Cardiac muscle cell (in vitro differentiated cells and primary cell): ENCODE data around the gene PARP9. TPM values are rescaled to one million over a fixed set of nuclear protein-coding genes. Genes with fewer than 3 reads are reported as not detected.

Experiments used
- DNase-seq, 2 donors: peaks; one replicate each; pipeline versions ENCODE4 v3.0.0 to v3.0.0-alpha.2; 2010 to 2017; ENCODE audit warnings: low read depth in 1 of 2, low spot score in 1 of 2
- H3K27ac ChIP-seq: fragments of 200-600 bp; sonication (generic); 2 replicates; pipeline ENCODE4 v1.5.1; 2016
- H3K27me3 ChIP-seq: fragments of 200-600 bp; sonication (generic); 2 replicates; pipeline ENCODE4 v1.6.0; 2016; ENCODE audit warnings: control low read depth
- H3K36me3 ChIP-seq: fragments of 200-600 bp; sonication (generic); 2 replicates; pipeline ENCODE4 v1.5.1; 2016; ENCODE audit warnings: control low read depth
- H3K4me1 ChIP-seq: fragments of 200-600 bp; sonication (generic); 2 replicates; pipeline ENCODE4 v1.8.1; 2017; ENCODE audit warnings: low read depth, mild to moderate bottlenecking, mixed run types
- H3K4me3 ChIP-seq: fragments of 200-600 bp; sonication (generic); 2 replicates; pipeline ENCODE4 v1.5.1; 2016; ENCODE audit warnings: mild to moderate bottlenecking
- H3K9me3 ChIP-seq: fragments of 200-600 bp; sonication (generic); 2 replicates; pipeline ENCODE4 v1.5.1; 2017; ENCODE audit warnings: low read depth, mild to moderate bottlenecking, control low read depth
- polyA plus RNA-seq: library from polyadenylated mRNA; unstranded; fragments of >200 nt; fragmentation: Nextera tagmentation; extraction: Ambion mirVana; gene quantifications from 2 replicates; pipeline ENCODE4 v1.2.1, GENCODE V29; 2016
- total RNA-seq: library from RNA; depleted of rRNA; stranded (reverse); fragments of >200 nt; gene quantifications from 2 replicates; pipeline ENCODE4 v1.2.3, GENCODE V29; 2016
- TF ChIP-seq, protein P1 (sequence below): IDR thresholded peaks from 2 replicates; pipeline ENCODE4 v1.5.1; 2012; ENCODE audit warnings: low read depth, mild to moderate bottlenecking, low read length

The PARP9 gene
- total and polyA plus RNA-seq, 2 experiments from 2014 or later, result 0.42 to 0.60 TPM

DNA sequence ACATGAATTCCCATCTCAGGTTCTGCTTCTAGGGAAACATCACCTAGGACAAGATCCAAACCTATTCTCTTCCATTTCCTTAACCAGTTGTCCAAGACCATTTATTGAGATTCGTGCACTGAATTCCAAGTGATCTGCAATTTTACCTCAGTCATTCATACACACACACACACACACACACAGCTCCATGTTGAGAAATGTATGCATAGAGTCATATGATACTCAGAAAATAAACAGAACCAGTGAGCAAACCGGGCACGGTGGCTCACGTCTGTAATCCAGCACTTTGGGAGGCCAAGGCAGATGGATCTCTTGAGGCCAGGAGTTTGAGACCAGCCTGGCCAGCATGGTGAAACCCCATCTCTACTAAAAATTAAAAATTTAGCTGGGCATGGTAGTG lies 43.2 kb downstream of the PARP9 start:
- DNase-seq, result no peak
- no peak overlapping the region for H3K4me3 ChIP-seq
- no peak overlapping the region for H3K27ac ChIP-seq
- no peaks in the 10 kb centered on the region for H3K4me1 ChIP-seq
- H3K27me3 ChIP-seq, result no peaks in the 10 kb centered on the region
- TF ChIP-seq, protein P1, sequence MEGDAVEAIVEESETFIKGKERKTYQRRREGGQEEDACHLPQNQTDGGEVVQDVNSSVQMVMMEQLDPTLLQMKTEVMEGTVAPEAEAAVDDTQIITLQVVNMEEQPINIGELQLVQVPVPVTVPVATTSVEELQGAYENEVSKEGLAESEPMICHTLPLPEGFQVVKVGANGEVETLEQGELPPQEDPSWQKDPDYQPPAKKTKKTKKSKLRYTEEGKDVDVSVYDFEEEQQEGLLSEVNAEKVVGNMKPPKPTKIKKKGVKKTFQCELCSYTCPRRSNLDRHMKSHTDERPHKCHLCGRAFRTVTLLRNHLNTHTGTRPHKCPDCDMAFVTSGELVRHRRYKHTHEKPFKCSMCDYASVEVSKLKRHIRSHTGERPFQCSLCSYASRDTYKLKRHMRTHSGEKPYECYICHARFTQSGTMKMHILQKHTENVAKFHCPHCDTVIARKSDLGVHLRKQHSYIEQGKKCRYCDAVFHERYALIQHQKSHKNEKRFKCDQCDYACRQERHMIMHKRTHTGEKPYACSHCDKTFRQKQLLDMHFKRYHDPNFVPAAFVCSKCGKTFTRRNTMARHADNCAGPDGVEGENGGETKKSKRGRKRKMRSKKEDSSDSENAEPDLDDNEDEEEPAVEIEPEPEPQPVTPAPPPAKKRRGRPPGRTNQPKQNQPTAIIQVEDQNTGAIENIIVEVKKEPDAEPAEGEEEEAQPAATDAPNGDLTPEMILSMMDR, result no peak
- H3K9me3 ChIP-seq, result no peaks in the 10 kb centered on the region
- H3K36me3 ChIP-seq, result no peaks in the 10 kb centered on the region

DNA sequence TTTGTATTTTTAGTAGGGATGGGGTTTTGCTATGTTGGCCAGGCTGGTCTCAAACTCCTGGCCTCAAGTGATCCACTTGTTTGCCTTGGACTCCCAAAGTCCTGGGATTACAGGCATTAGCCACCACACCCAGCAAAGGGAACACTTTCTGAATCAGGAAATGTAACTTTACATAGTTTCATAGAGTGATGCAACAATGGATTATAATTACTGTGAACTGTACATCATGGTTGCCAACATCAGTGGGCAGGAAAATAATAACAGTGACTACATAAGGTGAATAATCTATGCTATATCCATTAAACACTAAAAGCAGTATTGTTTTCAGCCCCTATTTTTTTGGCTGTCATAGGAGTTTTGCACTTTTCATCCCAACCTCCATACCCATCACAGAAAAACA lies 44.4 kb downstream of the PARP9 start:
- Histone ChIP-seq H3K4me1 (no peaks in the 10 kb centered on the region), H3K9me3 (no peaks in the 10 kb centered on the region), H3K36me3 (no peaks in the 10 kb centered on the region), H3K27me3 (no peaks in the 10 kb centered on the region), H3K4me3 (no peak overlapping the region), H3K27ac (no peak overlapping the region)
- DNase-seq, result peak in 1 of 2 donors; percentile 23
- TF ChIP-seq, protein P1, result no peak

DNA sequence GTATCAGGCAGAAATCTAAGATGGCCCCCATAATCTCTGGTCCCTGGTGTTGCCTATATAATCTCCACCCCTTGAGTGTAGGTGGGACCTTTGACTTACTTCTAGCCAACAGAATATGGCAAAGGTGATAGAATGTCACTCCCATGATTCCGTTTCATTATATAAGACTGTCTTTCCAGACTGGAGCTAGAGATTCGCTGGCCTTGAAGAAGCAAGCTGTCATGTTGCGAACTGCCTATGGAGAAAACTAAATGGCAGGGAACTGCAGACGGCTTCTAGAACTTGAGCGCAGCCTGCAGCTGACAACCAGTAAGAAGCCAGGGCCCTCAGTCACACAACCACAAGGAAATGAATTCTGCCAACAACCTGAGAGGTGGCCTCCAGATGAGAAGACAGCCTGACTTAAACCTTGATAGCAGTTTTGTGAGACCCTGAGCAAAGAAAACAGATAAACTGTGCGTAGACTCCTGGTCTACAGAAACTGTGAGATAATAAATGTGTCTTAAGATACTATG lies 47.2 kb downstream of the PARP9 start:
- no peaks in the 10 kb centered on the region for H3K27me3 ChIP-seq
- no peaks in the 10 kb centered on the region for H3K9me3 ChIP-seq
- peaks cover 6% of the 10 kb centered on the region for H3K4me1 ChIP-seq
- DNase-seq, result no peak
- no peak overlapping the region for H3K27ac ChIP-seq
- H3K4me3 ChIP-seq, result no peak overlapping the region
- TF ChIP-seq, protein P1, result no peak
- H3K36me3 ChIP-seq, result no peaks in the 10 kb centered on the region

DNA sequence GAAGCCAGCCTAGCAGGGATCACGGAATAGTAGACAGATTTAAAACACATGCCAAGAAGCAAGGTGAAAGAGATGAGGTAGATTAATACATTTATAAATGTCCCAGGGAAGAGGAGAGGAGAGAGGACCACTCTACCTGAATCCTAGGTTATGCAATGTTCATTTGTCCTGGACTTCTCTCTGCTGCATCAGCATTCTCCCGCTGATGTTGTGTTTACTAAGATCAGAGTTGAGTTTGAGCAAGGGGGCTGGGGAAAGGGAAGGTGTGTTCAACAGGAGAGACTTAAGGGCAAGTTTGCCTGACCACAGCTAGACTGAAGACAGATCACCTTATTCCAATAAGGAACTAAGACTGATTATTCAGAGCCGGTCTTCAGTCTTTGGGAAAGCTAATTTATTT lies 48.2 kb downstream of the PARP9 start:
- DNase-seq, result no peak
- Histone ChIP-seq H3K4me3 (no peak overlapping the region), H3K9me3 (no peaks in the 10 kb centered on the region), H3K27me3 (no peaks in the 10 kb centered on the region), H3K27ac (no peak overlapping the region), H3K36me3 (no peaks in the 10 kb centered on the region), H3K4me1 (peaks cover 6% of the 10 kb centered on the region)
- TF ChIP-seq, protein P1, result no peak

DNA sequence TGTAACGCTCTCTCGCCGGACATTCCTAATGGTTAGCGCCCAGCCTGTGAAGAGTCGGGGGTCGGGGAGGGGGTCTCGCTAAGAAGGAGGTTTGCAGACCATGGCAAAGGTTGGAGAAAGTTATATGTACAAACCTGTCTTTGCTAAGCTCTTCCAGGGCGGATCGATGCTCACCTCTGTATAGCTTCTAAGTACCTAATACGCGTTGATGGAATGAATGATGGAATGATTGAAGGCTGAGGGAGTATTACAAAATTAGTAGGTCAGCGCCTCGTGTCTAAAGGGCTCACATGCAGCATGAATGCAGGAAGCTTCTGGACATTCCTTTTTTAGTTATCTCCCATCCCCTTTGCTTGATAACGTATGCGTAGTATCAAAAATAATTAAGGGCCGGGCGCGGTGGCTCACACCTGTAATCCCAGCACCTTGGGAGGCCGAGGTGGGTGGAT lies 49.1 kb downstream of the PARP9 start:
- no peaks in the 10 kb centered on the region for H3K27me3 ChIP-seq
- DNase-seq, result no peak
- peak overlapping the region; percentile 99 for H3K27ac ChIP-seq
- H3K9me3 ChIP-seq, result no peaks in the 10 kb centered on the region
- peak overlapping the region; percentile 77 for H3K4me3 ChIP-seq
- TF ChIP-seq, protein P1, result no peak
- peaks cover 6% of the 10 kb centered on the region for H3K4me1 ChIP-seq
- H3K36me3 ChIP-seq, result no peaks in the 10 kb centered on the region
